ENCODE data around the gene PRR12. TPM values are rescaled to one million over a fixed set of nuclear protein-coding genes. Genes with fewer than 3 reads are reported as not detected.

The PRR12 gene
- total and polyA plus RNA-seq, 7 experiments from 2014 or later = 0.25 to 69.4 (median 51.8) TPM

DNA sequence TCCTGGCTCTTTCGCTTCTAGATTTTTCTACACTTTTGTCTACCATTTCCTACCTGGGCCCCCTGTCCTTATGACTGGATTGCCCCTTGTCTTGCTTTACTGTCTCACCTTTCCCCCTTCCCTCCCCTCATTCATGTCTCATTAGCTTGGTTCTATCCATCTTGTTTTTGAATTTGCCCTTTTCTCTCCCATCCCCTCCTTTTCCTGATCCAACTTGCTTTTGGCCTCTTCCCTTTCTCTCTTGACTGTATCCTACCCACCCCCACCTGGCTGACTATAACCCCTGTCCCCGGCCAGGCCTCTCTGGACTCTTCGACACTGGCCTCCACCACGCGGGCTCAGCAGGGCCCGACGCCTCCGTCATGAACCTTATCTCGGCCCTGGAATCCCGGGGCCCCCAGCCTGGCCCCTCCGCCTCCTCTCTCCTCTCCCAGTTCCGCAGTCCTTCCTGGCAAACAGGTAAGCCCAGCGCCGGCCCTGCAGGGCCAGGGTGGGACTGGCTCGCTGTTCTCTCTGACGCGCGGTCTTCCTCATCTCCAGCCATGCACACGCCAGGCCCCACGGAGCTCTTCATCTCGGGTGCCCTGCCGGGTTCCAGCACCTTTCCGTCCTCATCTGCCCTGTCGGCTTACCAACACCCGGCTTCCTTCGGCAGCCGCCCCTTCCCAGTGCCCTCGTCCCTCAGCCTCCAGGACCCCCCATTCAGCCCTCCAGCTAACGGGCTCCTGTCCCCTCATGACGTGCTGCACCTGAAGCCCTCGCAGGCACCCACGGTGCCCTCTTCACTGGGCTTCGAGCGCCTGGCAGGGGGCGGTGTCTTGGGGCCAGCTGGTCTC is 3.4 kb downstream of the PRR12 start:
- no peak for DNase-seq
- H3K27ac ChIP-seq (ENCODE audit: low read depth, low read length) = peak overlapping the region; percentile 59
- intact Hi-C loops (cut with micrococcal nuclease) = loop anchor here (5.0 kb wide), 5 partner anchors 223 to 1267 kb away; partner anchors contain the start of genes MED25 (in 2 of the 2), AKT1S1 (in 1 of the 2), C19orf73 (in 1 of the 2) and EMP3 (in 1 of the 2)
- peak overlapping the region in 8 of 9 donors; percentile 82 to 95 (median 90) for H3K27ac Mint-ChIP-seq
- H3K36me3 Mint-ChIP-seq = peaks cover 0 to 22% (median 9%) of the 10 kb centered on the region in 5 donors
- no peaks in the 10 kb centered on the region for H3K27me3 ChIP-seq (ENCODE audit: control insufficient read depth in 2 of 2, insufficient read depth in 2 of 2, low read length in 2 of 2)
- no peak for ATAC-seq
- no peak overlapping the region for H3K4me3 ChIP-seq (ENCODE audit: low read length)
- no peaks in the 10 kb centered on the region for H3K9me3 ChIP-seq (ENCODE audit: control insufficient read depth in 2 of 3, low read length in 3 of 3)
- ChIA-PET POLR2A (interaction anchor here (0.7 to 2.5 kb wide), 5 partner anchors 14 to 142 kb away, joined by 3 to 19 read pairs (median 5); partner anchors contain the start of genes ALDH16A1, NOSIP, PIH1D1 and PRRG2), CTCF (no interaction called here)
- H3K36me3 ChIP-seq (ENCODE audit: control insufficient read depth in 2 of 3, insufficient read depth in 3 of 3, low read length in 3 of 3) = peaks cover 3 to 62% (median 8%) of the 10 kb centered on the region in 3 experiments
- H3K4me3 Mint-ChIP-seq = peak overlapping the region; percentile 85 to 95 (median 92)
- H3K4me1 ChIP-seq (ENCODE audit: control insufficient read depth in 2 of 2, insufficient read depth in 2 of 2, low read length in 2 of 2) = peaks cover 14 to 18% of the 10 kb centered on the region in 2 donors
- H3K9me3 Mint-ChIP-seq = no peaks in the 10 kb centered on the region
- H3K4me1 Mint-ChIP-seq = peaks cover 24 to 36% (median 26%) of the 10 kb centered on the region in 7 donors
- no peaks in the 10 kb centered on the region for H3K27me3 Mint-ChIP-seq

DNA sequence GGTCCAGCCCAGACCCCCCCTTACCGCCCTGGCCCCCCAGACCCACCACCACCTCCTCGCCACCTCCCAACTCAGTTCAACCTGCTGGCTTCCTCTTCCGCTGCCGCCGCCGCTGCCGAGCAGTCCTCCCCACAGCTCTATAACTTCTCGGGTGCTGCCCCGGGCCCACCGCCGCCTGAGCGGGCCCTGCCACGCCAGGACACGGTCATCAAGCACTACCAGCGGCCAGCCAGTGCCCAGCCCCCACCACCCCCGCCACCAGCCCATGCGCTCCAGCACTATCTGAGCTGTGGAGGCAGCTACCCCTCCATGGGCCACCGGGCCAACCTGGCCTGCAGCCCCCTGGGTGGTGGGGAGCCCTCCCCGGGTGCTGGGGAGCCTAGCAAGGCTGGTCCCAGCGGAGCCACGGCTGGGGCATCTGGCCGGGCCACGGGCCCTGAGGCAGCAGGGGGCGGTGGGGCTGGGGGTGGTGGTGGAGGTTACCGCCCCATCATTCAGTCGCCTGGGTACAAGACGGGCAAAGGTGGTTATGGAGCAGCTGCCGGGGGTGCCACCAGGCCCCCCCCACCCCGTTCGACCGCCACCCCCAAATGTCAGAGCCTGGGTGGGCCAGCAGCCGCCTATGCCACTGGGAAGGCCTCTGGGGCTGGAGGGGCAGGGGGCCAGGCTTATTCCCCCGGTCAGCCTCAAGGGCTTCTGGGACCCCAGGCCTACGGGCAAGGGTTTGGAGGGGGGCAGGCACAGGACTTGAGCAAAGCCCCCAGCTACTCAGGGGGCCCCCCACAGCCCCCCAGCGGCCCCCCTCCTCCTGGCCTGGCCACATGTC is 4.2 kb downstream of the PRR12 start:
- no peaks in the 10 kb centered on the region for H3K27me3 Mint-ChIP-seq
- H3K27me3 ChIP-seq (ENCODE audit: control insufficient read depth in 2 of 2, insufficient read depth in 2 of 2, low read length in 2 of 2) = no peaks in the 10 kb centered on the region
- H3K27ac Mint-ChIP-seq = no peak overlapping the region
- peaks cover 0 to 26% (median 9%) of the 10 kb centered on the region in 5 donors for H3K36me3 Mint-ChIP-seq
- no peak overlapping the region for H3K4me3 ChIP-seq (ENCODE audit: low read length)
- peaks cover 21 to 36% (median 27%) of the 10 kb centered on the region in 7 donors for H3K4me1 Mint-ChIP-seq
- ChIA-PET POLR2A (interaction anchor here (1.0 to 2.5 kb wide), 2 partner anchors 15 kb away, joined by 3 to 15 read pairs; partner anchors contain the start of genes NOSIP and PRRG2), CTCF (no interaction called here)
- DNase-seq (no peak), ATAC-seq (no peak)
- peak overlapping the region in 1 of 10 donors; percentile 92 for H3K4me3 Mint-ChIP-seq
- peaks cover 3 to 70% (median 8%) of the 10 kb centered on the region in 3 experiments for H3K36me3 ChIP-seq (ENCODE audit: control insufficient read depth in 2 of 3, insufficient read depth in 3 of 3, low read length in 3 of 3)
- intact Hi-C loops (cut with micrococcal nuclease) = loop anchor here (5.0 kb wide), 5 partner anchors 222 to 1268 kb away; partner anchors contain the start of genes MED25 (in 2 of the 2), AKT1S1 (in 1 of the 2), C19orf73 (in 1 of the 2) and EMP3 (in 1 of the 2)
- no peaks in the 10 kb centered on the region for H3K9me3 Mint-ChIP-seq
- no peaks in the 10 kb centered on the region for H3K9me3 ChIP-seq (ENCODE audit: control insufficient read depth in 2 of 3, low read length in 3 of 3)
- H3K27ac ChIP-seq (ENCODE audit: low read depth, low read length) = no peak overlapping the region
- H3K4me1 ChIP-seq (ENCODE audit: control insufficient read depth in 2 of 2, insufficient read depth in 2 of 2, low read length in 2 of 2) = peaks cover 10 to 18% of the 10 kb centered on the region in 2 donors

DNA sequence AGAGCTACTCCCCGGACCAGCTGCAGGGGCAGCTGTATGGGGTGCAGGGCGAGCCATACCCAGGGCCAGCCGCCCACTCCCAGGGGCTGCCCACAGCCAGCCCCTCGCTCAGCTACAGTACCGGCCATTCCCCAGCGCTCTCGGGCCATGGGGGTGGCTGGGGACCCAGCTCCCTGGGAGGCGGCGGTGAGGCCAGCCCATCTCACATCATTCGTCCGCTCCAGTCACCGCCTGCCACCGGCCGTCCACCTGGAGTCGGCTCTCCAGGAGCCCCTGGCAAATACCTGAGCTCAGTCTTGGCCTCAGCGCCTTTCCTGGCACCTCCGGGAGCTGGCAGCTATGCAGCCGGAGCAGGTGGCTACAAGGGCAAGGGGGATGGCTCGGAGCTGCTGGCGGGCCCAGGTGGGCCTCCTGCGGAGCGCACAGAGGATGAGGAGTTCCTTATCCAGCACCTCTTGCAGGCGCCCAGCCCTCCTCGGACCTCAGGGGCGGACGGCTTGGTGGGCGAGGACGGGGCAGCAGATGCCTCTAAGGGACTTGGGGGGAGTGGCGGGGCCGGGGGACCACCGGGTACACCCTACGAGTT is 4.9 kb downstream of the PRR12 start:
- Mint-ChIP-seq H3K9me3 (no peaks in the 10 kb centered on the region), H3K4me1 (peaks cover 24 to 39% (median 26%) of the 10 kb centered on the region in 7 donors), H3K4me3 (no peak overlapping the region), H3K27ac (no peak overlapping the region), H3K36me3 (peaks cover 1 to 28% (median 10%) of the 10 kb centered on the region in 5 donors), H3K27me3 (no peaks in the 10 kb centered on the region)
- Histone ChIP-seq H3K4me3 (ENCODE audit: low read length) (no peak overlapping the region), H3K4me1 (ENCODE audit: control insufficient read depth in 2 of 2, insufficient read depth in 2 of 2, low read length in 2 of 2) (peaks cover 10 to 18% of the 10 kb centered on the region in 2 donors), H3K36me3 (ENCODE audit: control insufficient read depth in 2 of 3, insufficient read depth in 3 of 3, low read length in 3 of 3) (peaks cover 3 to 71% (median 8%) of the 10 kb centered on the region in 3 experiments), H3K9me3 (ENCODE audit: control insufficient read depth in 2 of 3, low read length in 3 of 3) (no peaks in the 10 kb centered on the region), H3K27ac (ENCODE audit: low read depth, low read length) (no peak overlapping the region), H3K27me3 (ENCODE audit: control insufficient read depth in 2 of 2, insufficient read depth in 2 of 2, low read length in 2 of 2) (no peaks in the 10 kb centered on the region)
- intact Hi-C loops (cut with micrococcal nuclease) = no loop called here
- ChIA-PET CTCF (no interaction called here), POLR2A (interaction anchor here (0.7 to 1.0 kb wide), 2 partner anchors 15 to 265 kb away, joined by 3 to 4 read pairs; partner anchors contain the start of gene NOSIP)
- no peak for DNase-seq
- ATAC-seq = no peak

GRCh38 chr19:49596407-49596806 is 5.4 kb downstream of the PRR12 start:
- POLR2A ChIA-PET = interaction anchor here (0.7 to 1.0 kb wide), 2 partner anchors 16 to 264 kb away, joined by 3 to 4 read pairs; partner anchors contain the start of gene NOSIP
- no peak for ATAC-seq

DNA sequence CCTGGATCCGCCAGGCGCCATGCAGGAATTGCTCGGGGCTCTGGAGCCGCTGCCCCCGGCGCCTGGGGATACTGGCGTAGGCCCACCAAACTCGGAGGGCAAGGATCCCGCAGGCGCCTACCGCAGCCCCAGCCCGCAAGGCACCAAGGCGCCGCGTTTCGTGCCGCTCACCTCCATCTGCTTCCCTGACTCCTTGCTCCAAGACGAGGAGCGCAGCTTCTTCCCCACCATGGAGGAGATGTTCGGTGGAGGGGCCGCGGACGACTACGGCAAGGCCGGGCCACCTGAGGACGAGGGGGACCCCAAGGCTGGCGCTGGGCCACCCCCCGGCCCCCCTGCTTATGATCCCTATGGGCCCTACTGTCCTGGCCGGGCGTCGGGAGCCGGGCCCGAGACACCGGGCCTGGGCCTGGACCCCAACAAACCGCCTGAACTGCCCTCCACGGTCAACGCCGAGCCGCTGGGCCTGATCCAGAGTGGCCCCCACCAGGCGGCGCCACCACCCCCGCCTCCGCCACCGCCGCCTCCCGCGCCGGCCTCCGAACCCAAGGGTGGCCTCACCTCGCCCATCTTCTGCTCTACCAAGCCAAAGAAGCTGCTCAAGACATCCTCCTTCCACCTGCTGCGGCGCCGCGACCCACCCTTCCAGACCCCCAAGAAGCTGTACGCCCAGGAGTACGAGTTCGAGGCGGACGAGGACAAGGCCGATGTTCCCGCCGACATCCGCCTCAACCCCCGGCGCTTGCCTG is 6.1 kb downstream of the PRR12 start:
- peaks cover 3 to 79% (median 8%) of the 10 kb centered on the region in 3 experiments for H3K36me3 ChIP-seq (ENCODE audit: control insufficient read depth in 2 of 3, insufficient read depth in 3 of 3, low read length in 3 of 3)
- no peaks in the 10 kb centered on the region for H3K9me3 ChIP-seq (ENCODE audit: control insufficient read depth in 2 of 3, low read length in 3 of 3)
- H3K27ac ChIP-seq (ENCODE audit: low read depth, low read length) = no peak overlapping the region
- ATAC-seq = no peak
- ChIA-PET POLR2A (no interaction called here), CTCF (no interaction called here)
- no peak overlapping the region for H3K4me3 ChIP-seq (ENCODE audit: low read length)
- peaks cover 10 to 18% of the 10 kb centered on the region in 2 donors for H3K4me1 ChIP-seq (ENCODE audit: control insufficient read depth in 2 of 2, insufficient read depth in 2 of 2, low read length in 2 of 2)
- no peak overlapping the region for H3K4me3 Mint-ChIP-seq
- peak overlapping the region in 1 of 9 donors; percentile 32 for H3K27ac Mint-ChIP-seq
- H3K27me3 Mint-ChIP-seq = no peaks in the 10 kb centered on the region
- H3K9me3 Mint-ChIP-seq = no peaks in the 10 kb centered on the region
- no peaks in the 10 kb centered on the region for H3K27me3 ChIP-seq (ENCODE audit: control insufficient read depth in 2 of 2, insufficient read depth in 2 of 2, low read length in 2 of 2)
- intact Hi-C loops (cut with micrococcal nuclease) = no loop called here
- peaks cover 8 to 30% (median 13%) of the 10 kb centered on the region in 5 donors for H3K36me3 Mint-ChIP-seq
- no peak for DNase-seq
- peaks cover 25 to 46% (median 30%) of the 10 kb centered on the region in 7 donors for H3K4me1 Mint-ChIP-seq

More at GRCh38 chr19:49596407-49596806, 5.4 kb downstream of the PRR12 start:
- H3K27ac Mint-ChIP-seq = no peak overlapping the region
- no peaks in the 10 kb centered on the region for H3K27me3 Mint-ChIP-seq
- no peak overlapping the region for H3K27ac ChIP-seq (ENCODE audit: low read depth, low read length)
- peaks cover 4 to 30% (median 13%) of the 10 kb centered on the region in 5 donors for H3K36me3 Mint-ChIP-seq
- H3K9me3 ChIP-seq (ENCODE audit: control insufficient read depth in 2 of 3, low read length in 3 of 3) = no peaks in the 10 kb centered on the region
- CTCF ChIA-PET = no interaction called here
- intact Hi-C loops (cut with micrococcal nuclease) = no loop called here
- H3K4me3 Mint-ChIP-seq = no peak overlapping the region
- H3K36me3 ChIP-seq (ENCODE audit: control insufficient read depth in 2 of 3, insufficient read depth in 3 of 3, low read length in 3 of 3) = peaks cover 3 to 76% (median 8%) of the 10 kb centered on the region in 3 experiments
- H3K27me3 ChIP-seq (ENCODE audit: control insufficient read depth in 2 of 2, insufficient read depth in 2 of 2, low read length in 2 of 2) = no peaks in the 10 kb centered on the region
- no peak for DNase-seq
- H3K4me3 ChIP-seq (ENCODE audit: low read length) = no peak overlapping the region
- H3K4me1 ChIP-seq (ENCODE audit: control insufficient read depth in 2 of 2, insufficient read depth in 2 of 2, low read length in 2 of 2) = peaks cover 10 to 18% of the 10 kb centered on the region in 2 donors
- no peaks in the 10 kb centered on the region for H3K9me3 Mint-ChIP-seq
- H3K4me1 Mint-ChIP-seq = peaks cover 26 to 43% (median 29%) of the 10 kb centered on the region in 7 donors

Measured in naive thymus-derived CD4-positive, alpha-beta T cell (primary cell).